Erythroblast (primary cell): Measurements from ENCODE around the gene BBS5.

Source experiments
- GATA1 ChIP-seq: IDR thresholded peaks from 2 replicates; pipeline ENCODE4 v1.6.1; 2011; ENCODE audit warnings: low read depth, mild to moderate bottlenecking, control low read depth, low read length, moderate library complexity
- POLR2A ChIP-seq: IDR thresholded peaks from 2 replicates; pipeline ENCODE4 v1.6.1; 2011; ENCODE audit warnings: mild to moderate bottlenecking, low read length

- TF ChIP-seq POLR2A (no peak), GATA1 (no peak)
Measured at GRCh38 chr2:169476459-169476858, 2.8 kb upstream of the BBS5 start.
